ENCODE results near the gene CDC27. TPM values are rescaled to one million over a fixed set of nuclear protein-coding genes. Genes with fewer than 3 reads are reported as not detected.
"Not testable (repeated sequence)": the region's sequence is repeated elsewhere in the genome, so short reads cannot be mapped to it uniquely, and the experiment has no call there.

The CDC27 gene
- total RNA-seq, 2 experiments from 2014 or later = 74.3 to 164 TPM

DNA sequence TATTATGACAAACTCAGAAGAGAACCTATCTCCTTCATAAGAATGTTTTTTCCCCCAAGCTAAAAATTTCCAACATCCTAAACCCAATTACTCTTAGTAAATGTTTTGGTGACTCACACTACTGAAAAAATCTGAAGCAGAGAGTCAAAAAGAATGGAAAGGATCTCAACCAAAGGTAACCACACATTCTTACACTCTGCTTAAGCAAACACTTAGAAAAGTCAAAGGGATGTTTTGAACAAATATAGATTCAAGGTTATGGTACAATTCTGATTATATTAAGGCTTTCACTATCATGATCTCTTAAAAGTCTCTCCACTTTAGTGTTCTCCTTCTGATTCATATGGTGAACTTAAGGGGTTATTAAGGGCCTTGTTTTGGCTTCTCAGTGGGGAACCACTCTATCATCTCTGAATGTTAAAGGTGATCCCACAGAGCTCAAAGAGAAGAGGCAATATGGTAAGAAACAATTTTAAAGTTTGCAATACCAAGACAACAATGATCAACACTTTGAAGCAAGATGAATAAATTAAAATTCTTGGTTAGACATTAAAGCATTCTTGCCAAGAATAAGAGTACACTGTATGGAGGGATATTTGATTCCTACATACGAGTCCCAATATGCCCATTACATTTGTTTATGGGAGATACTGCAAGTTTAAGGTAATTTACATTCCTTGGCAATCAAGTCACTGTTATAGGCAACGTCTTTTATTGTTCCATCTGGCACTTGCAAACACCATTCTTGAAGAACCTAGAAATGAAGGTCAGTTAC lies 69.2 kb downstream of the CDC27 start:
- CTCF ChIA-PET (ENCODE audit: unreplicated experiment) = no interaction called here
- no TSS peak for BruUV-seq (replicated peaks)

DNA sequence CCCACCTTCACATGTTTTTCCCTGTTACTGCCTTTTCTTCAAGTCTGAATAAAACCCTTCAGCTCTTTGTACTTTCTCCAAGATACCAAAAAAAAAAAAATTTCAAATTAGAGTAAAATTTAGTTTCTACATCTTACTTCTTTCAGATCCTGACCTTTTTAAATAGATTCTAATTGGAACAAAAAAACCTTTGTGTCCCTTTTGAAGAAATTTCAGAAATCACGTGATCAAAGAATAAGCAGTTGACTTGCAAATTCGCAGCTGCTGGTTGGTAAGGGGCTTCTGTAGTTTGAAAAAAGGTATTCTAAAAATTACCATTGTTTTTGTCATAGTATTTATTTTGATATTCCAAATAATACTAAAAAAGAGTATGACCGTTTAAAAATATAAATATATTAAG lies 71.7 kb downstream of the CDC27 start:
- H3K4me3 ChIP-seq (ENCODE audit: low read depth, low read length, poor library complexity, severe bottlenecking) = no peak overlapping the region
- no peak overlapping the region for H2AFZ ChIP-seq (ENCODE audit: low read length)
- H3K27ac ChIP-seq (ENCODE audit: low read depth, low read length, poor library complexity, severe bottlenecking) = no peak overlapping the region
- TF ChIP-seq EZH2phosphoT487 (IDR thresholded peaks at IDR 0.05; ENCODE audit: borderline replicate concordance, low read depth, low read length) = no peak
- TF ChIP-seq CTCF (conservative IDR thresholded peaks at IDR 0.05; ENCODE audit: low read length) = no peak
- intact Hi-C loops (cut with micrococcal nuclease; ENCODE audit: unreplicated experiment) = no loop called here
- H4K20me1 ChIP-seq (ENCODE audit: insufficient read depth, low read length) = no peaks in the 10 kb centered on the region; the same call in 1 of the 2 replicates
- H3K36me3 ChIP-seq (ENCODE audit: insufficient read depth, low read length) = peaks cover 55% of the 10 kb centered on the region
- no peaks in the 10 kb centered on the region for H3K9me2 ChIP-seq (ENCODE audit: insufficient read depth, low read length)
- ChIA-PET CTCF (ENCODE audit: unreplicated experiment) (no interaction called here), POLR2A (interaction anchor here (0.9 kb wide), 1 partner anchor 45 kb away, joined by 3 read pairs; no protein-coding TSS in a partner anchor)
- no peaks in the 10 kb centered on the region for H3K79me2 ChIP-seq (ENCODE audit: insufficient read depth, low read depth, low read length)
- H3K9me3 ChIP-seq (ENCODE audit: low read length) = no peaks in the 10 kb centered on the region
- no peak overlapping the region for H3K4me2 ChIP-seq (ENCODE audit: low read length)
- BruUV-seq (replicated peaks) = no TSS peak
- DNase-seq (ENCODE audit: low spot score) = no peak
- H3K4me1 ChIP-seq (ENCODE audit: insufficient read depth, low read length, poor library complexity, severe bottlenecking) = no peaks in the 10 kb centered on the region

More for the DNA sequence above, 69.2 kb downstream of the CDC27 start:
- no peaks in the 10 kb centered on the region for H3K9me3 ChIP-seq (ENCODE audit: low read length)
- H3K4me2 ChIP-seq (ENCODE audit: low read length) = no peak overlapping the region
- TF ChIP-seq CTCF (conservative IDR thresholded peaks at IDR 0.05; ENCODE audit: low read length) (no peak), EZH2phosphoT487 (IDR thresholded peaks at IDR 0.05; ENCODE audit: borderline replicate concordance, low read depth, low read length) (no peak)
- H3K4me3 ChIP-seq (ENCODE audit: low read depth, low read length, poor library complexity, severe bottlenecking) = no peak overlapping the region
- no peak overlapping the region for H2AFZ ChIP-seq (ENCODE audit: low read length)
- POLR2A ChIA-PET = interaction anchor here (0.6 kb wide), 2 partner anchors 9 to 20 kb away, joined by 3 read pairs; no protein-coding TSS in a partner anchor
- H3K9me2 ChIP-seq (ENCODE audit: insufficient read depth, low read length) = no peaks in the 10 kb centered on the region
- no peaks in the 10 kb centered on the region; the same call in 1 of the 2 replicates for H4K20me1 ChIP-seq (ENCODE audit: insufficient read depth, low read length)
- no peak overlapping the region for H3K27ac ChIP-seq (ENCODE audit: low read depth, low read length, poor library complexity, severe bottlenecking)
- intact Hi-C loops (cut with micrococcal nuclease; ENCODE audit: unreplicated experiment) = no loop called here
- no peaks in the 10 kb centered on the region for H3K79me2 ChIP-seq (ENCODE audit: insufficient read depth, low read depth, low read length)
- no peak for DNase-seq (ENCODE audit: low spot score)
- peaks cover 79% of the 10 kb centered on the region for H3K36me3 ChIP-seq (ENCODE audit: insufficient read depth, low read length)
- H3K4me1 ChIP-seq (ENCODE audit: insufficient read depth, low read length, poor library complexity, severe bottlenecking) = no peaks in the 10 kb centered on the region

DNA sequence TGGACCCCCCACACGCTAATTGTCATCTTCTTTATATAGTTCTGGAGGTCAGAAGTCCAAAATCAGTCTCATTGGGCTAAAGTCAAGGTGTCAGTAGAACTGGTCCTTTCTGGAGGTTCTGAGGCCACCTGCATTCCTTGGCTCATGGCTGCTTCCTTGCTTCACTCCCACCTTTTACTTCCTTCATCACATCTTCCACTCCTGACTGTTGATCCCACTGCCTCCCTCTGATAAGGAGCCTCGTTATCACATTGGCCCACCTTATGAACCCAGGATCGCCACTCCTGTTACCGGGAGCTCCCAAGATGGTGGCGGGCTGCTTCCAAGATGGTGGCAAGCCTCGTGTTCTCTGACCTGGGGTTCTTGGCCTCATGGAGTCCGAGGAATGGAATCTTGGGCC lies 83.0 kb downstream of the CDC27 start:
- POLR2A ChIA-PET = no interaction called here
- Histone ChIP-seq H3K4me2 (ENCODE audit: low read length) (no peak overlapping the region), H3K9me2 (ENCODE audit: insufficient read depth, low read length) (no peaks in the 10 kb centered on the region), H3K79me2 (ENCODE audit: insufficient read depth, low read depth, low read length) (no peaks in the 10 kb centered on the region), H3K27ac (ENCODE audit: low read depth, low read length, poor library complexity, severe bottlenecking) (no peak overlapping the region), H3K36me3 (ENCODE audit: insufficient read depth, low read length) (no peaks in the 10 kb centered on the region), H4K20me1 (ENCODE audit: insufficient read depth, low read length) (no peaks in the 10 kb centered on the region), H3K4me3 (ENCODE audit: low read depth, low read length, poor library complexity, severe bottlenecking) (no peak overlapping the region), H3K9me3 (ENCODE audit: low read length) (no peaks in the 10 kb centered on the region), H2AFZ (ENCODE audit: low read length) (no peak overlapping the region), H3K4me1 (ENCODE audit: insufficient read depth, low read length, poor library complexity, severe bottlenecking) (no peaks in the 10 kb centered on the region)
- DNase-seq (ENCODE audit: low spot score) = no peak
- CTCF ChIA-PET (ENCODE audit: unreplicated experiment) = no interaction called here
- intact Hi-C loops (cut with micrococcal nuclease; ENCODE audit: unreplicated experiment) = no loop called here
- no TSS peak for BruUV-seq (replicated peaks)
- TF ChIP-seq EZH2phosphoT487 (IDR thresholded peaks at IDR 0.05; ENCODE audit: borderline replicate concordance, low read depth, low read length) (no peak), CTCF (conservative IDR thresholded peaks at IDR 0.05; ENCODE audit: low read length) (no peak)

- H3K4me2 ChIP-seq (ENCODE audit: low read length); POLR2A ChIA-PET; intact Hi-C loops (cut with micrococcal nuclease; ENCODE audit: unreplicated experiment); H3K36me3 ChIP-seq (ENCODE audit: insufficient read depth, low read length); BruUV-seq (replicated peaks); DNase-seq (ENCODE audit: low spot score); H3K79me2 ChIP-seq (ENCODE audit: insufficient read depth, low read depth, low read length); H3K4me3 ChIP-seq (ENCODE audit: low read depth, low read length, poor library complexity, severe bottlenecking); H3K27ac ChIP-seq (ENCODE audit: low read depth, low read length, poor library complexity, severe bottlenecking); H4K20me1 ChIP-seq (ENCODE audit: insufficient read depth, low read length); H3K9me3 ChIP-seq (ENCODE audit: low read length); H3K9me2 ChIP-seq (ENCODE audit: insufficient read depth, low read length); H3K4me1 ChIP-seq (ENCODE audit: insufficient read depth, low read length, poor library complexity, severe bottlenecking); H2AFZ ChIP-seq (ENCODE audit: low read length); CTCF ChIA-PET (ENCODE audit: unreplicated experiment): not testable (repeated sequence)
Measured at GRCh38 chr17:47105246-47105645, 83.8 kb downstream of the CDC27 start.

Data from OCI-LY7 (cell line).